ENCODE data around the gene MAP7D3. TPM values are rescaled to one million over a fixed set of nuclear protein-coding genes. Genes with fewer than 3 reads are reported as not detected.

Gene MAP7D3
- total RNA-seq, 1 experiment from 2014 or later = 15.0 TPM

DNA sequence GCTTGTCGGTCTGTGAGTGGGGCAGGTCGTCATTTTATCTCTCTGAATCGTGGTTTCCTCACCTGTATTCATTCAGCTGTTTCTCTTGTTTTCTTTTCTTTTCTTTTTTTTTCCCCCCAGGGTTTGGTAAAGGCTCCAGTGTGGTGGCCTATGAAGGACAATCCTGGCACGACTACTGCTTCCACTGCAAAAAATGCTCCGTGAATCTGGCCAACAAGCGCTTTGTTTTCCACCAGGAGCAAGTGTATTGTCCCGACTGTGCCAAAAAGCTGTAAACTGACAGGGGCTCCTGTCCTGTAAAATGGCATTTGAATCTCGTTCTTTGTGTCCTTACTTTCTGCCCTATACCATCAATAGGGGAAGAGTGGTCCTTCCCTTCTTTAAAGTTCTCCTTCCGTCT lies 41.4 kb downstream of the MAP7D3 start:
- no TSS peak for BruUV-seq (replicated peaks)
- no peaks in the 10 kb centered on the region; a peak in 1 of 4 replicates for H3K36me3 ChIP-seq (ENCODE audit: control insufficient read depth in 1 of 2, insufficient read depth in 2 of 2, low read length in 2 of 2)
- intact Hi-C loops (cut with micrococcal nuclease) = loop anchor here (2.0 kb wide), 1 partner anchor 181 kb away; no protein-coding TSS in a partner anchor

More for the DNA sequence above, 41.4 kb downstream of the MAP7D3 start:
- peaks cover 0 to 3% of the 10 kb centered on the region in 2 experiments; a peak in 1 of 4 replicates for H3K4me1 ChIP-seq (ENCODE audit: control insufficient read depth in 1 of 2, insufficient read depth in 2 of 2, low read length in 2 of 2)
- no peak overlapping the region for H2AFZ ChIP-seq (ENCODE audit: low read depth, low read length, poor library complexity, severe bottlenecking)
- H3K9me3 ChIP-seq (ENCODE audit: control insufficient read depth in 1 of 2, insufficient read depth in 1 of 2, low read depth in 1 of 2, low read length in 2 of 2) = no peaks in the 10 kb centered on the region
- TF ChIP-seq JUND (IDR thresholded peaks at IDR 0.05) (no peak), POLR2AphosphoS5 (IDR thresholded peaks at IDR 0.05; ENCODE audit: low read depth, low read length) (no peak), CEBPB (IDR thresholded peaks at IDR 0.05; ENCODE audit: low read depth) (no peak), RAD21 (IDR thresholded peaks at IDR 0.05; ENCODE audit: low read depth) (no peak), EZH2 (IDR thresholded peaks at IDR 0.05) (no peak), POLR2A (IDR thresholded peaks at IDR 0.05; ENCODE audit: borderline replicate concordance, extremely low read depth, insufficient read depth, insufficient read length) (no peak), FOSL1 (IDR thresholded peaks at IDR 0.05; ENCODE audit: low read depth) (no peak), CBX3 (IDR thresholded peaks at IDR 0.05; ENCODE audit: low read depth) (no peak), SIN3A (IDR thresholded peaks at IDR 0.05; ENCODE audit: low read depth) (no peak), YY1 (IDR thresholded peaks at IDR 0.05; ENCODE audit: extremely low read depth, insufficient replicate concordance, low read depth, low read length) (no peak), SP1 (IDR thresholded peaks at IDR 0.05; ENCODE audit: low read depth) (no peak), CTCF (IDR thresholded peaks at IDR 0.05 in 2 of 3, conservative IDR thresholded peaks at IDR 0.05 in 1 of 3; ENCODE audit: borderline replicate concordance in 1 of 3, insufficient read depth in 1 of 3, low read depth in 2 of 3, low read length in 2 of 3) (no peak), SRF (IDR thresholded peaks at IDR 0.05; ENCODE audit: low read depth) (no peak), ELF1 (IDR thresholded peaks at IDR 0.05; ENCODE audit: borderline replicate concordance, low read depth) (no peak), EZH2phosphoT487 (IDR thresholded peaks at IDR 0.05; ENCODE audit: borderline replicate concordance) (no peak), ZFX (IDR thresholded peaks at IDR 0.05) (no peak)
- TF ChIP-seq, protein P1, sequence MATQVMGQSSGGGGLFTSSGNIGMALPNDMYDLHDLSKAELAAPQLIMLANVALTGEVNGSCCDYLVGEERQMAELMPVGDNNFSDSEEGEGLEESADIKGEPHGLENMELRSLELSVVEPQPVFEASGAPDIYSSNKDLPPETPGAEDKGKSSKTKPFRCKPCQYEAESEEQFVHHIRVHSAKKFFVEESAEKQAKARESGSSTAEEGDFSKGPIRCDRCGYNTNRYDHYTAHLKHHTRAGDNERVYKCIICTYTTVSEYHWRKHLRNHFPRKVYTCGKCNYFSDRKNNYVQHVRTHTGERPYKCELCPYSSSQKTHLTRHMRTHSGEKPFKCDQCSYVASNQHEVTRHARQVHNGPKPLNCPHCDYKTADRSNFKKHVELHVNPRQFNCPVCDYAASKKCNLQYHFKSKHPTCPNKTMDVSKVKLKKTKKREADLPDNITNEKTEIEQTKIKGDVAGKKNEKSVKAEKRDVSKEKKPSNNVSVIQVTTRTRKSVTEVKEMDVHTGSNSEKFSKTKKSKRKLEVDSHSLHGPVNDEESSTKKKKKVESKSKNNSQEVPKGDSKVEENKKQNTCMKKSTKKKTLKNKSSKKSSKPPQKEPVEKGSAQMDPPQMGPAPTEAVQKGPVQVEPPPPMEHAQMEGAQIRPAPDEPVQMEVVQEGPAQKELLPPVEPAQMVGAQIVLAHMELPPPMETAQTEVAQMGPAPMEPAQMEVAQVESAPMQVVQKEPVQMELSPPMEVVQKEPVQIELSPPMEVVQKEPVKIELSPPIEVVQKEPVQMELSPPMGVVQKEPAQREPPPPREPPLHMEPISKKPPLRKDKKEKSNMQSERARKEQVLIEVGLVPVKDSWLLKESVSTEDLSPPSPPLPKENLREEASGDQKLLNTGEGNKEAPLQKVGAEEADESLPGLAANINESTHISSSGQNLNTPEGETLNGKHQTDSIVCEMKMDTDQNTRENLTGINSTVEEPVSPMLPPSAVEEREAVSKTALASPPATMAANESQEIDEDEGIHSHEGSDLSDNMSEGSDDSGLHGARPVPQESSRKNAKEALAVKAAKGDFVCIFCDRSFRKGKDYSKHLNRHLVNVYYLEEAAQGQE (IDR thresholded peaks at IDR 0.05; ENCODE audit: low read depth) = no peak
- TF ChIP-seq, protein P2, sequence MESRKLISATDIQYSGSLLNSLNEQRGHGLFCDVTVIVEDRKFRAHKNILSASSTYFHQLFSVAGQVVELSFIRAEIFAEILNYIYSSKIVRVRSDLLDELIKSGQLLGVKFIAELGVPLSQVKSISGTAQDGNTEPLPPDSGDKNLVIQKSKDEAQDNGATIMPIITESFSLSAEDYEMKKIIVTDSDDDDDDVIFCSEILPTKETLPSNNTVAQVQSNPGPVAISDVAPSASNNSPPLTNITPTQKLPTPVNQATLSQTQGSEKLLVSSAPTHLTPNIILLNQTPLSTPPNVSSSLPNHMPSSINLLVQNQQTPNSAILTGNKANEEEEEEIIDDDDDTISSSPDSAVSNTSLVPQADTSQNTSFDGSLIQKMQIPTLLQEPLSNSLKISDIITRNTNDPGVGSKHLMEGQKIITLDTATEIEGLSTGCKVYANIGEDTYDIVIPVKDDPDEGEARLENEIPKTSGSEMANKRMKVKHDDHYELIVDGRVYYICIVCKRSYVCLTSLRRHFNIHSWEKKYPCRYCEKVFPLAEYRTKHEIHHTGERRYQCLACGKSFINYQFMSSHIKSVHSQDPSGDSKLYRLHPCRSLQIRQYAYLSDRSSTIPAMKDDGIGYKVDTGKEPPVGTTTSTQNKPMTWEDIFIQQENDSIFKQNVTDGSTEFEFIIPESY (IDR thresholded peaks at IDR 0.05; ENCODE audit: extremely low read depth, insufficient replicate concordance, low read length) = no peak
- TF ChIP-seq, protein P3, sequence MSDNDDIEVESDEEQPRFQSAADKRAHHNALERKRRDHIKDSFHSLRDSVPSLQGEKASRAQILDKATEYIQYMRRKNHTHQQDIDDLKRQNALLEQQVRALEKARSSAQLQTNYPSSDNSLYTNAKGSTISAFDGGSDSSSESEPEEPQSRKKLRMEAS (IDR thresholded peaks at IDR 0.05) = no peak
- ATAC-seq (no peak), DNase-seq (ENCODE audit: low read depth, low spot score) (no peak)
- H3K9me2 ChIP-seq (ENCODE audit: insufficient read depth) = no peaks in the 10 kb centered on the region
- no peak overlapping the region for H3K4me2 ChIP-seq (ENCODE audit: low read length)
- no peaks in the 10 kb centered on the region for H3K79me2 ChIP-seq (ENCODE audit: insufficient read depth, low read length)
- POLR2A ChIA-PET = no interaction called here
- no peak overlapping the region for H3K27ac ChIP-seq (ENCODE audit: low read depth, low read length)
- no peak overlapping the region for H3K9ac ChIP-seq (ENCODE audit: low read length)
- CTCF ChIA-PET = interaction anchor here (1.1 kb wide), 1 partner anchor 181 kb away, joined by 13 read pairs; no protein-coding TSS in a partner anchor
- RAD21 ChIA-PET (ENCODE audit: low non-redundant PET in 1 of 2, low total read pairs in 2 of 2, uncharacterized antibody in 2 of 2, unreplicated experiment in 2 of 2) = interaction anchor here in 1 of 2 experiments (2.4 kb wide), 1 partner anchor 181 kb away, joined by 6 read pairs; no protein-coding TSS in a partner anchor
- no peaks in the 10 kb centered on the region for H3K27me3 ChIP-seq (ENCODE audit: insufficient read depth, low read length)
- H4K20me1 ChIP-seq (ENCODE audit: insufficient read depth) = no peaks in the 10 kb centered on the region
- H3K4me3 ChIP-seq (replicated peaks in 1 of 2; ENCODE audit: low read depth in 1 of 2, low read length in 2 of 2) = no peak overlapping the region

Measured in HCT116 (cell line).